GM19395 (cell line): ENCODE data around the gene OR12D2.
"Not testable (repeated sequence)": the region's sequence is repeated elsewhere in the genome, so short reads cannot be mapped to it uniquely, and the experiment has no call there.

Source experiments
- ATAC-seq: cut with Tn5 transposase; IDR thresholded peaks from one replicate; pipeline ENCODE4 v1.9.1; 2021; ENCODE audit warnings: mild to moderate bottlenecking, moderate library complexity; ENCODE audit not compliant: unreplicated experiment

OR12D2 gene, protein sequence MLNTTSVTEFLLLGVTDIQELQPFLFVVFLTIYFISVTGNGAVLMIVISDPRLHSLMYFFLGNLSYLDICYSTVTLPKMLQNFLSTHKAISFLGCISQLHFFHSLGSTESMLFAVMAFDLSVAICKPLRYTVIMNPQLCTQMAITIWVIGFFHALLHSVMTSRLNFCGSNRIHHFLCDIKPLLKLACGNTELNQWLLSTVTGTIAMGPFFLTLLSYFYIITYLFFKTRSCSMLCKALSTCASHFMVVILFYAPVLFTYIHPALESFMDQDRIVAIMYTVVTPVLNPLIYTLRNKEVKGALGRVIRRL

DNA sequence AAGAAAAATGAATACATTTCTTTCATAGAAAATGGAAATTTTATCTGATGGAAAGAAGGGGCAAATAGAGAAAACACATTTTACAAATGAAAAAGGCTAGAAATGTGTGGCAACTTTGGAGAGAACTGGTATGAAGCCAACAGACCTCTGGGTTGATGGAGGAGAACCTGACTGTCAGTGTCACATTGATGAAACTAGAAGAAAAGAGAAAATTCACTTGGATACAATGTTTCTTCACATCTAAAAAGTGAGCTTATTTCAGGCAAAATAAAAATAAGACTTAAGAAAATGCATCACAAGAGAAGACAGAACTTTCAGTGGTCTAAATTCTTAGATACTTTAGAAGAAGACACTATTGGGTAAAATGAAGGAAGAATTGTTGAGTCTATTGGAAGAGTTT lies at the start of gene OR12D2:
Gene OR12D2 (plus strand): TSS at position 301 of the 400 bp plus-strand sequence. CDS start 1,069 bp downstream, outside the sequence.
- no peak for ATAC-seq

DNA sequence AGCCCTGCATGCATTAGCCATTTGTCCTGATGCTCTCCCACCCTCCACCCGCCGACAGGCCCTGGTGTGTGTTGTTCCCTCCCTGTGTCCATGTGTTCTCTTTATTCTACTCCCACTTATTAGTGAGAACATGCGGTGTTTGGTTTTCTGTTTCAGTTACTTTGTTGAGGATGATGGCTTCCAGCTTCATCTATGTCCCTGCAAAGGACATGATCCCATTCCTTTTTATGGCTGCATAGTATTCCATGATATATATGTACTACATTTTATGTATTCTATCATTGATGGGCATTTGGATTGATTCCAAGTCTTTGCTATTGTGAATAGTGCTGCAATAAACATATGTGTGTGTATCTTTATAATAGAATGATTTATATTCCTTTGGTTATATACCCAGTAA lies 46.1 kb upstream of the OR12D2 start:
- ATAC-seq, result not testable (repeated sequence)

DNA sequence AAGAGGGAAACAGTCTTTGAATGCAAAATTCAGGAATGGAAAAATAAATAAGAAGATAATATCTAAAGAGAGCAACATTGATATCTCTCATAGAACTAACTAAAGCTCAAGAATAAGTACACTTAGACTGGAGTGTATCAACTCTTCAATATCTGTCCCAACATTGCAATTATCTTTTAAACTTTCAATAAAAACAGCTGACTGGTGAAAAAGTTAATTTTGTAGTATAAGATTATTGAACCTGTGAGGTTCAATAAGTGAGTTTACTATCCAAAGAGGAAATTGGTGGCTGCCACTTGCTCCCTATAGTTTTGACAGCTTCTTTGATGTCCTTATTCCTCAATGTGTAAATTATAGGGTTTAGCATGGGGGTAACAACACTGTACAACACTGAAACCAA lies 40.5 kb upstream of the OR12D2 start:
- no peak for ATAC-seq

DNA sequence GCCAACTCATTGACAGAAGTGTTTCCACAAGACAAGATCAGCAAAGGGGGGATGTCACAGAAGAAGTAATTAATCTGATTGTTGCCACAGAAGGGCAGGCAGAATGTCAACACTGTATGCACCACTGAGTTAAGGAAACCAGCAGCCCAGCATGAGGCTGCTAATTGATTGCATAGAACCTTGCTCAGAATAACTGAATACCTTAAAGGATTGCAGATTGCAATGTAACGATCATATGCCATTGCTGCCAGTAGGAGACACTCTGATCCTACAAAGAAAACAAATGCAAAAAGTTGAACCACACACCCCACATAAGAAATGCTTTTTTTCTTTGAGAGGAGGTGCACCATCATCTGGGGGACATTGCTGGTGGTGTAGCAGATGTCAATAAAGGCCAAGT lies 39.8 kb upstream of the OR12D2 start:
- no peak for ATAC-seq

DNA sequence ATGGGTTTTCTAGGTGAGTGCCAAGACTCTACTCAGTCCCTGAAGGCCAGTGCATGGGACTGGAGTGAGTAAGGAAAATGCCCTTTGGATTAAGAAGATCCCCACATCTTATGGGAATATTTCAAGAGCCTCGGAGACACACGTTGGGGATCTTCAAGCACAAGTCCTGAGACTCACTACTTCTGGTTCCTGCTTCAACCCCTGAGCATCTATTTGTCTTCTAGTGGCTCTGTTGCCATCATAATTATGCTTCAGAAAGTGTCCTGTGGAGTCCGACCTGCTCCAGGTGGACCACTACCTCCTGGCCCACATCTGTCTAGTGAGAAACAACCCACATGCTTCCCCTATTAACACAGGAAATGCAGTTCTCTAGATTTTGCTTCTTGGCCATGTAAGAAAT lies 26.7 kb upstream of the OR12D2 start, which contains the start of gene OR5V1:
Gene OR5V1 (minus strand): TSS at position 101 of the 400 bp plus-strand sequence. CDS start 12,670 bp downstream, outside the sequence.
- no peak for ATAC-seq

DNA sequence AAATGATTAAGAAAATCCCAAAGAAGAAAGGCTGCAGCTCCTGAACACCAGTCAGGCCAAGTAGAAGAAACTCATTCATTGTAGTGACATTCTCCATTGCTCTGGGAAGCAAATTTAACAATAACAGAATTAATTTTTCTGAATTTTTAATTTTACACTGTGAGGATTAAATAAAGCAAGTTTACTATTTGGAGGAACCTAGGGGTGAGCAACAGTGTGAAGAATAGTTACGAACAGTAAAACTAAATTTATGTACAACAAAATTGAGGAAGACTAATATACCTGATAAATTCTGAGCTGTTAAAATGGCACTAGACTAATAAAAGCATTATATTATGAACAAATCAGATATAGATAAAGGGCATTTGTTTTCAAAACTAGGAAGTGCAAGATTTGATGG lies 20.2 kb upstream of the OR12D2 start, which contains the start of gene OR12D3:
Gene OR12D3 (minus strand): TSS at position 101 of the 400 bp plus-strand sequence. CDS start 4 bp downstream, at position 97.
- ATAC-seq, result no peak

DNA sequence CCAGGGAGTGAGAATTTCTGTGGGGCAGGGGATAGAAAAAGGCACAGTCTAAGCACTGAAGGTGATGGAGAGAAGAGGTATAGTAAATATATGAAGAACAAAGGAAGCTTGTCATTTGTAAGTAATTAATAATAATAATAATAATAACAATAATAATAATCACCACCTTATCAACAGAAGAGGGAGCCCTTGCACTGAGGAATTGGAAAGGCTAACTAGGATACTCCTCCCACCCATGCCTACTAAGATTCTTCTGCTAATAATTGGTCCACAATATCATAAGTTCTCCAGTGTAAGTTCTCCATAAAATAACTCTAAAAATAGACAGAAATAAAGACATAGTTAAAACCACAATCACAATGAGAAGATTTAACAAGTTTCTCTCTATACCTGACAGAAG lies 19.4 kb upstream of the OR12D2 start:
- no peak for ATAC-seq

DNA sequence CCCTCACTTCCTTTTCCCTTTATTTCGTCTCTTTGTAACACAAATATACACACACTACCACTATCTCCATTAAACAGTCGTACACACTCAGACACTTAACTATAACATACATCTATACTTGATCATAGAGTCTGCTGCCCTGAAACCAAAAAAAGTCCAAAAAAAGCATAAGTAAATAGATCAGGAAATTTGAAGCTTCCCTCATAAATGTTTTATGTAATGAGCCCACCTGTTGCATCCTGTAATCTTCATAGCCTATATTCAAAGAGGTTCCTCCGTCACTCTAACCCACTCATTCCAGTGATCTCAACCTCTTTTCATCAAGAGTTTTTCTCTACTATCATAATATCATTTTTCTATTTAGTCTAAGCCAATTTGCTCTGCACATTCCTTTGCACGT lies 6.9 kb upstream of the OR12D2 start:
- no peak for ATAC-seq

DNA sequence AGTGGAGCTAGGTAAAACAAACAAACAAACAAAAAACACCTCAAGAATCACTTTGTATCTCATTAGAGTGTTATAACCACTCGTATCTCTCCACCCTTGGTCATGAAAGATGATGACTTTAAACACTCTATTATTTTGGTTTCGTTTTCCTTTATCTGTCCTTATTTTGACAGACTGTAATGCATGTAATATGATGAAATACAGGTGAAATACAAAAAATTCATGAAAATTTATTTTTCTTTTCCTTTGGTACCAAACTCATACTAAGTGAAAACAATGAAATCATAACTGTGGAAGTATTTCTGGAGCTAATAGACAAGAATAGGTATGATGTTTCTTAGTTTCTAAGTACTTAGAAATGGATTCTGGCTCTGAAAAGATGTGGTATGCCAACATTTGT lies 4.1 kb downstream of the OR12D2 start:
- no peak for ATAC-seq

DNA sequence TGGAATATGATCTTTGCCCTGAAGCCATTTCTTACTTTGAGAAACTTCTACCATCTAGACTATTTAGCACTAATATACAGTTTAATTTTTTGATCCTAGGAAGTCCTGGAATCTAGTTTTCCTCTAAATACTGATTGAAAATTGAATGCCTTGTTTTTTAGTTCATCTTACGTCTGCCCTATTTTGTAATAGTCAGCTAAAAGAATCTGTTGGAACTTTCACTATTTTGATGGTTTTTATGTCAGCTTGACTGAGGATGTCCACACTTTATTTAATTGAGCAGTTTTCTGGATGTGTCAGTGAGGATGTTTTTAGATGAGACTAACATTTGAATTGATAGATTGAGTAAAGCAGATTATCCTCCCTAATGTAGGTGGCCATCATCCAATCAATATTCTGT lies 8.4 kb downstream of the OR12D2 start:
- ATAC-seq, result no peak

DNA sequence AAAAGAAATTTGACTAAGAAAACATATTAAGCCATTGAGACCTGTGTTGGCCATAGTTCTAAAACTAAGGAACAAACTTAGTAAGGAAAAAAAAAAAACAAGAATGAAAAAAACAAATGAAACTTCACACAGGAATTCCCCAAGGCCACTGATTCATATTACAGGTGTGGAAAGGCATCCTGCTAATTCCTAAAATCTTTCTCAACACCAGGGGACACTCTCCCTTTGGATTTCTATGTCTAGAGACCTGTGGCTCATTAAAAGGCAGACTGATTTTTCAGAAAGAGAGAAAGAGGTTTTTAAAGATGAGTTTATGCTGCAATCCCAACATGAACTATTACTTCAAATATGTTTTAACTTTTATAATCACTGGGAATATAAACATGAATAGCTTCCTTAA lies 19.2 kb downstream of the OR12D2 start, which contains the start of gene OR12D1:
Gene OR12D1 (plus strand): TSS at position 341 of the 400 bp plus-strand sequence.
- ATAC-seq, result no peak

DNA sequence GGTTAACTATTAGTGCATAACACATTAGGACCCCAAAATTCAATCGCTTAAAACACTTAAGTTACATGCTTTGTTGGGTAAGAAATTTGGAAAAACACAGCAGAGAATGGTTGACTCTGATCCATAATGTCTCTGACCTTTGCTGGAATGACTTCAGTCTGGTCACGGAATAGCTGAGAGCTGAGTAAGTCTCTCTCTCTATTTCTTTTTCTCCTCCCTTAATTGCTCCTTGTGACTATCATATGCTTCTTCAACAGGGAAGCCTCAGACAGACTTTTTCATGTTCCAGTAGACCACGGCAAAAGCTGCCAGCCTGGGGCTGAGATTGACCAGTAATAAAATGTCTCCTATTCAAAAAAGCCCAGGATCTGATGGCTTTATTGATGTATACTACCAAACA lies 24.1 kb downstream of the OR12D2 start:
- no peak for ATAC-seq

DNA sequence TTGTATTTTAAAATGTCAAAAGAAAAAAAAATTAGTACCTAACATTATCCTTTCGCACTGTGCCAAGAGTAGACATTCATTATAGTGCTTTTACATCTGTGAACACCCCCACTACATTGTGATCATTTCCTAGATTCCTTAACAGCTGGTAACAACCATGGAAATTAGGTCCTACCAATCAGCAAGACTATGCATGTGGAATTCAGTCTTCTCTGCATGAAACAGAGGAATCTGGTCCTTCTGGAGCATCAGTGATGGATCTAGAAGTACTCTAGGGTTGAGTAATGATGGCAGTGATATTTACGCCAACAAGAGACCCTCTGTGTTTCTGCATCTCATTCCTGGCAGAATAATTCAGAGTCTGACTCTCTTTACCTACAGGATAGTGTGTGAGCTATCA lies 28.7 kb downstream of the OR12D2 start:
- no peak for ATAC-seq

DNA sequence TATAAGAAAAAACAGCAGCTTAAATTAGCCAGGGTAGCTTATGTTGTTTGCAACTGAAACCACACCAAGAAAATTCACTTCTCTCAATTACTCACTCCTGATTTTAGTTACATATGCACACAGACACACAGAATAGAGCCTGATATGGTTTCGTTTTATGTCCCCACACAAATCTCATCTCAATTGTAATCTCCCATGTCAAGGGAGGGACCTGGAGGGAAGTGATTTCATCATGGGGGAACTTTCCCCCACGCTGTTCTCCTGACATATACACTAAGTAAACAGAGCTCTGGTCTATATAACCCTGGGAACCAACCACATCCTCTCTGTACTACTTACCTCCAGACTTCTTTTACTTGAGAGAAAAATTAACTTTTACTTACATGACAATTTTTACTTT lies 29.1 kb downstream of the OR12D2 start:
- ATAC-seq, result no peak

DNA sequence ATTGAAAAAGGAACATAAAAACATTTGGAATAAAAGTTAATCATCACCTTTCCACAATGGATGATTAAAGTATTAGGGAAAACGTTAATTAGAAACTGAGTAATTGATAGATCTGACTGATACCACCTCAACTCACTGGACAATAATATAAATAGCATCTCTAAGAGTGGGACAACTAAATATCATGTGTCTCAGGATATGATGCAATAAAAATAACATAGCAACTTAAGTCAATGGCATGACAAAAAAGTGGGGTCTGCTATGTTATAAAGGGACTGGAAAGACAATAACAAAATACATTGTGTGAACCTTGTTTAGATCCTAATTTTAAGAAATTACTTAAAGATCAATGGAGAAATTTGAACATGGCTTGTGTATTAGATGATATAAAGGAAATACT lies 29.6 kb downstream of the OR12D2 start:
- no peak for ATAC-seq

DNA sequence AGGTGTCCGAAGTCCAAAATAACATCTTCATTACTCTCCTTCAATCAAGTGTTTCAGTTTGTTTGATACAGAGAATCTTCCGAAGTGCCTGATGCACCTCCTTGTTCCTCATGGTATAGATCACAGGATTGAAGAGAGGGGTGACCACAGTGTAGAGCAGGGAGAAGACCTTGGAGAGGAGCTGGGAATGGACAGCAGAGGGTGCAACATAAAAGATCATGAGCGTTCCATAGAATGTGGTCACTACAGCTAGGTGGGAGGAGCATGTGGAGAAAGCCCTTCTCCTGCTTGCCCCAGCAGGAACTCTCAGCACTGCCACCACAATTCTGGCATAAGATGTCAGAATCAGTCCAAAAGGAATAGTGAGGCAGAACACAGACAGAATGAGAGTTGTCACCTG lies 31.2 kb downstream of the OR12D2 start:
- no peak for ATAC-seq

DNA sequence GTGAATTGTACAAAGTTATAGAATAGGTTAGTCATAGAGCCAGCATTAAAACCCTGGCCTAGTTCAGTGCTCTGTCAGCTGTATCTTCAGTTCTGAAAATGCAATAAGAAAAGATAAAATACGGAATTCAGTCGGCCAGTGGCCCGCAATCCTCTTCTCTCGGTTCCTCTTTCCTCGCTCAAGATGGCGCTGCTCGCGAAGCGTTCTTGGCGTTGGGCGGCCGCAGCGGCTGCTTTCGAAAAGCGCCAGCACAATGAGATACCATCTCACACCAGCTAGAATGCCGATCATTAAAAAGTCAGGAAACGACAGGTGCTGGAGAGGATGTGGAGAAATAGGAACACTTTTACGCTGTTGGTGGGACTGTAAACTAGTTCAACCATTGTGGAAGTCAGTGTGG lies 41.3 kb downstream of the OR12D2 start:
- ATAC-seq, result not testable (repeated sequence)

DNA sequence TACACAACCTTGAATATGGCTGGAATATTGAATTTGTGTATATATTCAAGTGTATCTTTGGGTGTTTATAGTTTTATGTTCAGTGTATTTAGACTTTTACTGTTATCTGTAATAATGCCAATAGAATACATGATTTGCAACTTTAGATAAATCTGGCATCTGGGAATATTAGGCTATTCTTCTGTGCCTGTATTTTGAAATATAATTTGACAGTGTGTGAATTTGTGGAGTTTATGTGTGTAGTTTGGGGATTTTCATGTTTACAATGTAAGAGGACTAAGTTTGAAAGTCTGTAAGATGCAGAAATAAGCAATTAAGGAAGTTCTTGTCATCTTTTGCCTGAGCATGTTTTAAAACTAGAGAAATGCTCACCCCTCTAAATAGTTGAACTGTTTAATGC lies 43.6 kb downstream of the OR12D2 start, which contains the start of gene OR10C1:
Gene OR10C1 (plus strand): TSS at position 301 of the 400 bp plus-strand sequence. CDS start 710 bp downstream, outside the sequence.
- ATAC-seq, result no peak

DNA sequence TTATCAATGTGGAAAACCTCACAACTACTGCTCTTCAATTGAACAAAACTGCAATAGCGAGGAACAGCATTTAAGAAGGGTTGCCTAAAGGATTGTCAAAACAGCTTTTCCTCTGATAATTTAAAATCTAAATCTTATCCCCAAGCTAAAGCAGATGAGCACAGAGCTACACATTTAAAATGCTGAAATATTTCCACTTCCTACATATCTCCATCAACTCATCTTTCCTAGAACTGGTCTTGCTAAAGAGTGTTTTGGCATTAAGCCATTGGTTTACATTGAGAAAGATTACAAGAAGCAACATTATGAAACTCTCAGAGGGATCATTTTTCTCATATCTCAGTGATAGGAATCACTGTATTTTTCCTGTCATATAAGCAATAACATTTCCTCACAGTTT lies 47.3 kb downstream of the OR12D2 start:
- no peak for ATAC-seq

DNA sequence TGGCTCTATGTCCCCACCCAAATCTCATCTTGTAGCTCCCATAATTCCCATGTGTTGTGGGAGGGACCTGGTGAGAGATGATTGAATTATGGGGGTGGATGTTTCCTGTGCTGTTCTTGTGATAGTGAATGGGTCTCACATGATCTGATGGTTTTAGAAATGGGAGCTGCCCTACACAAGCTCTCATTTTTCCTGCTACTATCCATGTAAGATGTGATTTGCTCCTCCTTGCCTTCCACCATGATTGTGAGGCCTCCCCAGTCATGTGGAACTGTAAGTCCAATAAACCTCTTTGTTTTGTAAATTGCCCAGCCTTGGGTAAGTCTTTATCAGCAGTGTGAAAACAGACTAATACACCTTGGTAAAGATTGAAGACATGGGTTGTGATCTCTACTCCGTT lies 48.6 kb downstream of the OR12D2 start:
- not testable (repeated sequence) for ATAC-seq
